Parathyroid adenoma (tissue), 2 donors: Measurements from ENCODE around the gene MRPL54.

Experiments
- H2AFZ ChIP-seq: fragments of 300-600 bp; sonication (generic); one replicate; pipeline ENCODE4 v1.7.0; 2017; ENCODE audit warnings: antibody characterized with exemption, mild to moderate bottlenecking
- H3K27ac ChIP-seq: fragments of 300-600 bp; sonication (generic); one replicate; pipeline ENCODE4 v1.7.0; 2017
- H3K27me3 ChIP-seq: fragments of 300-600 bp; sonication (generic); one replicate; pipeline ENCODE4 v1.7.0; 2017; ENCODE audit warnings: low read length; ENCODE audit not compliant: control insufficient read depth, insufficient read depth
- H3K36me3 ChIP-seq: fragments of 300-600 bp; sonication (generic); one replicate; pipeline ENCODE4 v1.7.0; 2017; ENCODE audit warnings: low read length; ENCODE audit not compliant: control insufficient read depth, insufficient read depth
- H3K4me1 ChIP-seq: fragments of 300-600 bp; sonication (generic); one replicate; pipeline ENCODE4 v1.7.0; 2017; ENCODE audit warnings: control low read depth
- H3K4me2 ChIP-seq: fragments of 300-600 bp; sonication (generic); one replicate; pipeline ENCODE4 v1.7.0; 2017; ENCODE audit warnings: low read length
- H3K4me3 ChIP-seq: fragments of 300-600 bp; sonication (generic); one replicate; pipeline ENCODE4 v1.7.0; 2017; ENCODE audit warnings: low read depth, low read length
- H3K79me2 ChIP-seq: fragments of 300-600 bp; sonication (generic); one replicate; pipeline ENCODE4 v1.7.0; 2017; ENCODE audit warnings: control low read depth
- H3K9ac ChIP-seq: fragments of 300-600 bp; sonication (generic); one replicate; pipeline ENCODE4 v1.7.0; 2017; ENCODE audit warnings: mild to moderate bottlenecking
- H3K9me3 ChIP-seq: fragments of 300-600 bp; sonication (generic); one replicate; pipeline ENCODE4 v1.7.0; 2017; ENCODE audit warnings: low read length; ENCODE audit not compliant: control insufficient read depth
- CTCF ChIP-seq: fragments of 300-600 bp; sonication (generic); IDR thresholded peaks from one replicate; pipeline ENCODE4 v1.7.0; 2017; ENCODE audit warnings: antibody characterized with exemption, mild to moderate bottlenecking
- donor health status: primary hyperparathyroidism.

Gene MRPL54

DNA sequence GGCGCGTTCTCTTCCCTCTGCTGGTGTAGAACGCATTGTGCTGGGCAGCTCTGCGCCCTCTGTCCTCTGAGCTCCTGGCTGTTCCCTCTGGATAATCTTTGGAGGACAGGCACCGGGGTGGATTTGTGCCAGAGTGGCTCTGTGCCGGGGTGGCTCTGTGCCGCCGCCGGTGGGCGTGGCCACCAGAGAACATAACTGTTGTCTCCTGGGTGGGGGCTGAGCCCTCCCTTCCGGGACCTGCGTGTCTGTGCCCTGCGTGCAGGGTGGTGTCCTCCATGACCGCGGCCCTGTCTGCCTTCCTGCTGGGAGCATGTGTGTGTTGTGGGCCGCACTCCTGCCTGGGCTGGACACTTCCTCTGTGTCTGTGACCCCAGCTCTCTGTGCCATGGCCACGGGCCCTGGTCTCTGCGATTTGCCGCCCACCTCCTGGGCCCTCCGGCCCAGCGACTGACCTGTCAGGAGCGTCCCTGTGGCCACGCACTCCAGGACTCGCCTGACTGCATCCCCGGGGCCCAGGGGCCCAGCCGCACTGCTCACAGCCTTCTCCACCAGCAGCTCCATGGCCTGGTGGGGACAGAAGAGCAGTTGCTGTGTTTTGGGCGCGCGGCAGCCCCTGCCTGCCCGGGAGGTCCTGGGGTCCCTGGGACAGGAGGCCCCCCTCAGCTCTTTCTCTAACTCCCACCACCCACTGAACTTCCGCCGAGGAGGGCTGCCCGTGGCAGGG is 46.1 kb downstream of the MRPL54 start:
- Histone ChIP-seq H3K9me3 (no peaks in the 10 kb centered on the region), H3K4me1 (no peaks in the 10 kb centered on the region), H3K9ac (no peak overlapping the region), H3K4me2 (no peak overlapping the region), H3K36me3 (no peaks in the 10 kb centered on the region), H2AFZ (no peak overlapping the region), H3K27me3 (no peaks in the 10 kb centered on the region), H3K4me3 (no peak overlapping the region), H3K79me2 (no peaks in the 10 kb centered on the region), H3K27ac (no peak overlapping the region)
- TF ChIP-seq CTCF = no peak

GRCh38 chr19:3809881-3810707 is 47.6 kb downstream of the MRPL54 start:
- Histone ChIP-seq H3K4me2 (no peak overlapping the region), H3K27me3 (no peaks in the 10 kb centered on the region), H3K4me1 (no peaks in the 10 kb centered on the region), H3K79me2 (no peaks in the 10 kb centered on the region), H3K9ac (no peak overlapping the region), H3K9me3 (no peaks in the 10 kb centered on the region), H3K36me3 (no peaks in the 10 kb centered on the region), H3K4me3 (no peak overlapping the region), H3K27ac (no peak overlapping the region), H2AFZ (no peak overlapping the region)
- TF ChIP-seq CTCF = no peak

DNA sequence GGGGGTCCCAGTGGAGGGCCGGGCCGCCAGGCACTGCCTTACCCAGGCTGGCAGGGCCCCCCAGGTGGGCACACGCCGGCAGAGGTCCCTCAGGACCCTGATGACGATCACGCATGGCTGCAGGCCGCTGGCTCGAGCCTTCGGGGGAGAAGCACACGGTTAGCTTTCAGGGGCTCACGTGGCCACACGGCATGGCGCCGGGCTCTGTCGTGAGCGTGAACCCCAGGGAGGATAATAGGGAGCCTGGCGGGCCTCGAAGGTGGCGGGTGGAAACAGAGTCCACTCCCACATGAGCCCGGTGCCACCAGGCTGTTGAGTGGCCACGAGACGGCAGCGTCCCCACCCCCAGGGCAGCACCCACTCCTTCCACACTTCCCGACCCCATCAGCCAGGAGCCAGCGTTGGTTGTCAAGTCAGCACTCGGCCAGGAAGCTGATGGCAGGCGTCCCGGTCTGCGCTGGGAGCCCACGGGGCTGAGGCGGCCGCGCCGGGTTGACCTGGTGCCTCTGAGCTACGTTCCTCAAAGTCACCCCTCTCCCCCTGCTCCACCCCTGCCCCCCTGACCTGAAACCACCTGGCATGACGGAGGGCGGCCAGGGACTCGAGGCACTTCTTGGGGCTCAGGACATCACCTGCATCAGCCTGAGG is 48.4 kb downstream of the MRPL54 start:
- Histone ChIP-seq H3K27ac (no peak overlapping the region), H3K4me3 (no peak overlapping the region), H3K79me2 (no peaks in the 10 kb centered on the region), H3K36me3 (no peaks in the 10 kb centered on the region), H3K4me2 (no peak overlapping the region), H3K9me3 (no peaks in the 10 kb centered on the region), H2AFZ (no peak overlapping the region), H3K9ac (no peak overlapping the region), H3K4me1 (no peaks in the 10 kb centered on the region), H3K27me3 (no peaks in the 10 kb centered on the region)
- TF ChIP-seq CTCF = no peak

DNA sequence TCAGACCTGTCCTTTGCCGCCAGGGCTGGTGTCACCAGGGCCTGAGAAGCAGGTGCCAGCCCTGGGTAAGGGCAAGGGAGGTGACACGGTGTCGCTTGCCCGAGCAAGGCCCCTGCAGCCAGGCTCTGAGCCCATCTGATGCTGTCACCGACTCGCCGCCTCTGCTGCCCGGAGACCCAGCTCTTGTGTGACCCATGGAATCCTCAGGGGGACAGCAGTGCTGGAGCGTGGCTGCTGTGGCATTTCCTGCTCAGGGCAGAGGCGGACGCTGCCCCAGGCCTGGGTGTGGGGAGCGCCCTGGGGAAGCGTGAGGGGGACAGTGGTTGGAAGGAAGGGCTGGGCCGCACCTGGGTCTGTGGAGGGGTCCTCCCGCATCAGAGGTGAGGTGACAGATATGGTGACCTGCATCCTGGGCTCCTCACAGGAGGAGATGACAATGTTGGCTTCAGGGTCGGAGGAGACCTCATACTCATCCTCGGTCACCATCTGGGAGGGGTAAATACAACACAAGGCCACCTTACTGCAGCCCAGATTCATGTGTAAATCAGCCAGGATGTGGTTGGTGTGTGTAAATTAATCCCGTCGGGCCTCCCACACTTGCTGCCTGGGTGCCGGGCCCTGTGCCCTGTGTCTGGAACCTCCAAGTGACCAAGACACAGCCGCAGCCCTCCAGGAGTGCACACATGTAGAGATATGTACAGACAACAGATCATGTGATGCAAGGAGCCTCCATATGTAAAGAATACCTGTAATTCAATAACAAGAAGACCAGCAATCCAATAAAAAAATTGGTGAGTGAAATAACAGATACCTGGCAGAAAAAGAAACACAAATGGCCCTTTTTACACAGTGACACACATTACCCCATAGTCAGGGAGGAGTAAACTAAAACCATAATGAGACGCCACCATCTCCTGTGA is 51.3 kb downstream of the MRPL54 start:
- Histone ChIP-seq H3K36me3 (no peaks in the 10 kb centered on the region), H3K4me3 (no peak overlapping the region), H3K4me2 (no peak overlapping the region), H3K27me3 (no peaks in the 10 kb centered on the region), H3K4me1 (no peaks in the 10 kb centered on the region), H3K27ac (peak overlapping the region; percentile 54), H3K9ac (no peak overlapping the region), H2AFZ (no peak overlapping the region), H3K79me2 (no peaks in the 10 kb centered on the region), H3K9me3 (no peaks in the 10 kb centered on the region)
- no peak for TF ChIP-seq CTCF
